Activated CD8-positive, alpha-beta memory T cell treated with anti-CD3 and anti-CD28 coated beads for 1 hour (primary cell): ENCODE results near the gene ZDHHC22.
A peak's percentile ranks its signal among the peaks of the same experiment; 100 is the strongest.

ENCODE experiments used
- DNase-seq, 2 donors: peaks; one replicate each; pipeline ENCODE4 v3.0.0-alpha.2; 2020; ENCODE audit warnings: low read depth in 1 of 2; ENCODE audit errors: extremely low read depth in 1 of 2

The ZDHHC22 gene

GRCh38 chr14:77106666-77107065, 34.9 kb downstream of the ZDHHC22 start:
- DNase-seq: no peak

- no peak for DNase-seq
Observed at GRCh38 chr14:77105145-77105939, 36.2 kb downstream of the ZDHHC22 start.

GRCh38 chr14:77104393-77104792, 37.2 kb downstream of the ZDHHC22 start:
- no peak for DNase-seq

GRCh38 chr14:77103951-77104350, 37.6 kb downstream of the ZDHHC22 start:
- no peak for DNase-seq

GRCh38 chr14:77103475-77103874, 38.1 kb downstream of the ZDHHC22 start:
- no peak for DNase-seq

GRCh38 chr14:77102154-77102553, 39.4 kb downstream of the ZDHHC22 start:
- DNase-seq: no peak

GRCh38 chr14:77100961-77101360, 40.6 kb downstream of the ZDHHC22 start:
- no peak for DNase-seq

GRCh38 chr14:77099425-77100167, 42.0 kb downstream of the ZDHHC22 start:
- no peak for DNase-seq

- DNase-seq: no peak
Observed at GRCh38 chr14:77098529-77099353, 42.9 kb downstream of the ZDHHC22 start.

- DNase-seq: peak; percentile 98
Observed at GRCh38 chr14:77097700-77098528, 43.7 kb downstream of the ZDHHC22 start, which contains the start of gene CIPC. CIPC (plus strand) TSS chr14:77098258; CDS start chr14:77105709, 7,451 bp downstream.

GRCh38 chr14:77097006-77097699, 44.4 kb downstream of the ZDHHC22 start:
- DNase-seq: no peak

- peak; percentile 52 to 65 for DNase-seq
Observed at GRCh38 chr14:77094672-77095284, 46.8 kb downstream of the ZDHHC22 start.

- no peak for DNase-seq
Observed at GRCh38 chr14:77092676-77093075, 48.9 kb downstream of the ZDHHC22 start.

GRCh38 chr14:77091518-77091917, 50.1 kb downstream of the ZDHHC22 start:
- no peak for DNase-seq

GRCh38 chr14:77088645-77089044, 52.9 kb downstream of the ZDHHC22 start:
- no peak for DNase-seq

GRCh38 chr14:77088219-77088618, 53.4 kb downstream of the ZDHHC22 start:
- DNase-seq: no peak

- DNase-seq: no peak
Observed at GRCh38 chr14:77087631-77088030, 54.0 kb downstream of the ZDHHC22 start.

- DNase-seq: no peak
Observed at GRCh38 chr14:77086951-77087350, 54.6 kb downstream of the ZDHHC22 start.

GRCh38 chr14:77086017-77086727, 55.4 kb downstream of the ZDHHC22 start:
- DNase-seq: no peak
